GM12891 (cell line): ENCODE data around the gene AAK1.

Source experiments
- PAX5 ChIP-seq: IDR thresholded peaks from 2 replicates; pipeline ENCODE4 v1.6.1; 2011; ENCODE audit warnings: low read length, moderate library complexity, mild to moderate bottlenecking; ENCODE audit not compliant: insufficient read depth, severe bottlenecking
- POLR2A ChIP-seq: IDR thresholded peaks from 2 replicates; pipeline ENCODE4 v1.6.1; 2011; ENCODE audit warnings: low read depth, low read length, control low read depth
- POLR2AphosphoS5 ChIP-seq: IDR thresholded peaks from 2 replicates; pipeline ENCODE4 v1.6.1; 2011; ENCODE audit warnings: low read depth, low read length, control low read depth
- POU2F2 ChIP-seq: IDR thresholded peaks from 2 replicates; pipeline ENCODE4 v1.6.1; 2011; ENCODE audit warnings: low read depth, mild to moderate bottlenecking, control low read depth, low read length, moderate library complexity
- SPI1 ChIP-seq: IDR thresholded peaks from 2 replicates; pipeline ENCODE4 v1.6.1; 2011; ENCODE audit warnings: low read depth, low read length, control low read depth
- TAF1 ChIP-seq: IDR thresholded peaks from 2 replicates; pipeline ENCODE4 v1.6.1; 2011; ENCODE audit warnings: low read depth, low read length, control low read depth

- TF ChIP-seq POLR2A (no peak), POLR2AphosphoS5 (no peak), TAF1 (no peak), SPI1 (no peak), PAX5 (no peak), POU2F2 (no peak)
Measured at GRCh38 chr2:69615078-69615625, 28.4 kb downstream of the AAK1 start.
